K562 (cell line): ENCODE results near the gene ETNK2. TPM values are rescaled to one million over a fixed set of nuclear protein-coding genes. Genes with fewer than 3 reads are reported as not detected.

Source experiments
- ATF1 ChIP-seq, 2 experiments: fragments of 450-650 bp in 1 of 2; IDR thresholded peaks; 2 replicates each; pipeline ENCODE4 v1.6.1; 2016; ENCODE audit warnings: missing compliant biosample characterization in 1 of 2, missing genetic modification characterization in 1 of 2
- CHCHD3 ChIP-seq: fragments of 250-450 bp; sonication (Bioruptor Pico); IDR thresholded peaks from 2 replicates; pipeline ENCODE4 v2.1.2; 2022; ENCODE audit warnings: mild to moderate bottlenecking
- FOXK1 ChIP-seq: sonication (generic); formaldehyde crosslinking; IDR thresholded peaks from 2 replicates; pipeline ENCODE4 v1.8.0; 2022; ENCODE audit warnings: missing genetic modification reagents, mild to moderate bottlenecking, borderline replicate concordance
- HEY1 ChIP-seq: fragments of 250-450 bp; sonication (Bioruptor Pico); IDR thresholded peaks from 2 replicates; pipeline ENCODE4 v1.5.0; 2020; ENCODE audit warnings: mild to moderate bottlenecking, moderate library complexity, borderline replicate concordance
- NFIC ChIP-seq: fragments of 450-650 bp; IDR thresholded peaks from 2 replicates; pipeline ENCODE4 v1.6.1; 2017; ENCODE audit warnings: mild to moderate bottlenecking, inconsistent platforms
- POLR2AphosphoS5 ChIP-seq: IDR thresholded peaks from 2 replicates; pipeline ENCODE4 v1.6.1; 2011; ENCODE audit warnings: mild to moderate bottlenecking, low read depth, low read length, moderate library complexity; ENCODE audit not compliant: control insufficient read depth, insufficient read depth
- TEAD4 ChIP-seq, 2 experiments: sonication (generic) in 1 of 2; formaldehyde crosslinking in 1 of 2; IDR thresholded peaks; 2 replicates each; pipeline versions ENCODE4 v1.6.1 to v1.8.0; 2012 to 2022; ENCODE audit warnings: borderline replicate concordance in 1 of 2, inconsistent platforms in 1 of 2, low read length in 1 of 2, mild to moderate bottlenecking in 1 of 2, missing genetic modification reagents in 1 of 2
- ZNF263 ChIP-seq: sonication (generic); formaldehyde crosslinking; IDR thresholded peaks from 2 replicates; pipeline ENCODE4 v1.8.0; 2022; ENCODE audit warnings: mild to moderate bottlenecking, missing genetic modification reagents, borderline replicate concordance
- ZNF699 ChIP-seq: fragments of 250-450 bp; sonication (Bioruptor Pico); IDR thresholded peaks from 2 replicates; pipeline ENCODE4 v1.8.0; 2021; ENCODE audit warnings: mild to moderate bottlenecking, moderate library complexity; ENCODE audit not compliant: insufficient replicate concordance
- ZNF717 ChIP-seq: fragments of 250-450 bp; sonication (Bioruptor Pico); IDR thresholded peaks from 2 replicates; pipeline ENCODE4 v1.5.0; 2021
- ZNF766 ChIP-seq: fragments of 200-800 bp; sonication (Bioruptor generic); conservative IDR thresholded peaks from 2 replicates; pipeline ENCODE4 v1.6.1; 2016; ENCODE audit warnings: missing genetic modification characterization, missing compliant biosample characterization
- ZSCAN29 ChIP-seq: fragments of 450-650 bp; IDR thresholded peaks from 2 replicates; pipeline ENCODE4 v1.6.1; 2017
- polyA plus RNA-seq, 8 experiments: library from polyadenylated mRNA; depleted of rRNA in 4 of 8; stranded (reverse) in 5 of 8; unstranded in 3 of 8; fragments of >200 nt; fragmentation: Nextera tagmentation in 2 of 8; fragmentation: Illumina TruSeq in 1 of 8; extraction: Ambion mirVana in 2 of 8; extraction: Trizol in 1 of 8; gene quantifications; 2 replicates each; pipeline versions ENCODE4 v1.2.1 to v1.2.3, GENCODE V29; 2011 to 2014; ENCODE audit warnings: inconsistent platforms in 1 of 8, missing spikeins in 1 of 8
- total RNA-seq, 7 experiments: library from RNA; depleted of rRNA in 6 of 7; stranded (reverse); fragments of >200 nt in 6 of 7; fragmentation: Illumina TruSeq in 2 of 7; extraction: Trizol in 2 of 7; gene quantifications; 2 replicates each; pipeline versions ENCODE4 v1.2.1 to v1.2.3, GENCODE V29; 2011 to 2021; ENCODE audit warnings: low replicate concordance in 1 of 7
- TF ChIP-seq, protein P1 (sequence below): sonication (generic); formaldehyde crosslinking; IDR thresholded peaks from 2 replicates; pipeline ENCODE4 v1.8.1; 2023; ENCODE audit warnings: mild to moderate bottlenecking, missing genetic modification reagents
- TF ChIP-seq, protein P2 (sequence below), 2 experiments: IDR thresholded peaks; 2 replicates each; pipeline ENCODE4 v1.6.1; 2011; ENCODE audit warnings: borderline replicate concordance in 1 of 2, control low read depth in 1 of 2, low read depth in 1 of 2, low read length in 1 of 2, mild to moderate bottlenecking in 1 of 2, mixed read lengths in 1 of 2, moderate library complexity in 1 of 2; ENCODE audit not compliant: insufficient read depth in 1 of 2, insufficient read length in 1 of 2, poor library complexity in 1 of 2, severe bottlenecking in 1 of 2; ENCODE audit errors: extremely low read depth in 1 of 2
- TF ChIP-seq, protein P3 (sequence below): fragments of 450-650 bp; IDR thresholded peaks from 2 replicates; pipeline ENCODE4 v1.6.1; 2016; ENCODE audit warnings: low read depth, mild to moderate bottlenecking, moderate library complexity
- TF ChIP-seq, protein P4 (sequence below): fragments of 250-450 bp; sonication (Bioruptor Pico); IDR thresholded peaks from 2 replicates; pipeline ENCODE4 v1.4.0; 2020

ETNK2 gene
- total and polyA plus RNA-seq, 9 of the 15 experiments (the other 6 are each of a cell fraction or from before 2014, with no cell fraction given): 0.03 to 0.38 (median 0.13) TPM; not detected in 4

DNA sequence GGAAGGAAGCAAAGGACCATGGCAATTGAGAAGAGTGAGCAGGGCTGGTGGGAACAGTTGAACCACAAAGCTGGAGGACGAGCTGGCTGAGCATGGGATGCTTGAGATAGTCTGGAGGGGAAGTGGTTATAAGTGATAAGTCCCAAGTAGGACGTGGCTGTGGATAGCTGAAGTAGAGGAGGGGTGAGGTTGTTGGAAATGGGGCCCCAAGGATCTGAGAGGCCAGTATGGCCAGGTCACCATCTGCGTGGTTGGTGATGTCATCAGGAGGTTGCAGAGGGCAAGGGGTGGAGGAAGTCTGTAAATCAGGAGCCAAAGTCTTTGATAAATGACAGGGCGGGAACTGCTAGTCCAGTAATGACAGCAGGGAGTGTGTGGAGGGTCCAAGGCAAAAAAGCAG lies 25.3 kb upstream of the ETNK2 start (continued):
- TF ChIP-seq NFIC (peak; percentile 49), ZNF717 (CRISPR knock-in tag) (no peak), HEY1 (CRISPR knock-in tag) (0 out of 2 replicates have a peak, but pooled peaks have one; percentile 67), ZNF699 (CRISPR knock-in tag) (no peak), ZNF766 (CRISPR knock-in tag) (peak; percentile 92), FOXK1 (CRISPR knock-in tag) (0 out of 2 replicates have a peak, but pooled peaks have one; percentile 64), ATF1 (CRISPR knock-in tag; IDR thresholded peaks at IDR 0.05) (no peak), ATF1 (tag; IDR thresholded peaks at IDR 0.05) (peak; percentile 94), TEAD4 (IDR thresholded peaks at IDR 0.05; ENCODE audit: low read length) (peak; percentile 92), TEAD4 (CRISPR knock-in tag; IDR thresholded peaks at IDR 0.05; ENCODE audit: borderline replicate concordance) (no peak), ZSCAN29 (no peak), POLR2AphosphoS5 (0 out of 2 replicates have a peak, but pooled peaks have one; percentile 32), ZNF263 (CRISPR knock-in tag) (peak; percentile 68; the same call in 1 of the 2 replicates), CHCHD3 (CRISPR knock-in tag) (no peak)
- TF ChIP-seq, protein P1, sequence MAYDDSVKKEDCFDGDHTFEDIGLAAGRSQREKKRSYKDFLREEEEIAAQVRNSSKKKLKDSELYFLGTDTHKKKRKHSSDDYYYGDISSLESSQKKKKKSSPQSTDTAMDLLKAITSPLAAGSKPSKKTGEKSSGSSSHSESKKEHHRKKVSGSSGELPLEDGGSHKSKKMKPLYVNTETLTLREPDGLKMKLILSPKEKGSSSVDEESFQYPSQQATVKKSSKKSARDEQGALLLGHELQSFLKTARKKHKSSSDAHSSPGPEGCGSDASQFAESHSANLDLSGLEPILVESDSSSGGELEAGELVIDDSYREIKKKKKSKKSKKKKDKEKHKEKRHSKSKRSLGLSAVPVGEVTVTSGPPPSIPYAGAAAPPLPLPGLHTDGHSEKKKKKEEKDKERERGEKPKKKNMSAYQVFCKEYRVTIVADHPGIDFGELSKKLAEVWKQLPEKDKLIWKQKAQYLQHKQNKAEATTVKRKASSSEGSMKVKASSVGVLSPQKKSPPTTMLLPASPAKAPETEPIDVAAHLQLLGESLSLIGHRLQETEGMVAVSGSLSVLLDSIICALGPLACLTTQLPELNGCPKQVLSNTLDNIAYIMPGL (CRISPR knock-in tag): no peak
- TF ChIP-seq, protein P2, sequence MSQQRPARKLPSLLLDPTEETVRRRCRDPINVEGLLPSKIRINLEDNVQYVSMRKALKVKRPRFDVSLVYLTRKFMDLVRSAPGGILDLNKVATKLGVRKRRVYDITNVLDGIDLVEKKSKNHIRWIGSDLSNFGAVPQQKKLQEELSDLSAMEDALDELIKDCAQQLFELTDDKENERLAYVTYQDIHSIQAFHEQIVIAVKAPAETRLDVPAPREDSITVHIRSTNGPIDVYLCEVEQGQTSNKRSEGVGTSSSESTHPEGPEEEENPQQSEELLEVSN (IDR thresholded peaks at IDR 0.05; ENCODE audit: borderline replicate concordance in 1 of 2, extremely low read depth in 1 of 2, insufficient read depth in 1 of 2, insufficient read length in 1 of 2, low read depth in 1 of 2, low read length in 1 of 2, poor library complexity in 1 of 2, severe bottlenecking in 1 of 2): peak in 1 of 2 experiments; percentile 13
- TF ChIP-seq, protein P3, sequence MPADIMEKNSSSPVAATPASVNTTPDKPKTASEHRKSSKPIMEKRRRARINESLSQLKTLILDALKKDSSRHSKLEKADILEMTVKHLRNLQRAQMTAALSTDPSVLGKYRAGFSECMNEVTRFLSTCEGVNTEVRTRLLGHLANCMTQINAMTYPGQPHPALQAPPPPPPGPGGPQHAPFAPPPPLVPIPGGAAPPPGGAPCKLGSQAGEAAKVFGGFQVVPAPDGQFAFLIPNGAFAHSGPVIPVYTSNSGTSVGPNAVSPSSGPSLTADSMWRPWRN: 0 out of 2 replicates have a peak, but pooled peaks have one; percentile 67
- TF ChIP-seq, protein P4, sequence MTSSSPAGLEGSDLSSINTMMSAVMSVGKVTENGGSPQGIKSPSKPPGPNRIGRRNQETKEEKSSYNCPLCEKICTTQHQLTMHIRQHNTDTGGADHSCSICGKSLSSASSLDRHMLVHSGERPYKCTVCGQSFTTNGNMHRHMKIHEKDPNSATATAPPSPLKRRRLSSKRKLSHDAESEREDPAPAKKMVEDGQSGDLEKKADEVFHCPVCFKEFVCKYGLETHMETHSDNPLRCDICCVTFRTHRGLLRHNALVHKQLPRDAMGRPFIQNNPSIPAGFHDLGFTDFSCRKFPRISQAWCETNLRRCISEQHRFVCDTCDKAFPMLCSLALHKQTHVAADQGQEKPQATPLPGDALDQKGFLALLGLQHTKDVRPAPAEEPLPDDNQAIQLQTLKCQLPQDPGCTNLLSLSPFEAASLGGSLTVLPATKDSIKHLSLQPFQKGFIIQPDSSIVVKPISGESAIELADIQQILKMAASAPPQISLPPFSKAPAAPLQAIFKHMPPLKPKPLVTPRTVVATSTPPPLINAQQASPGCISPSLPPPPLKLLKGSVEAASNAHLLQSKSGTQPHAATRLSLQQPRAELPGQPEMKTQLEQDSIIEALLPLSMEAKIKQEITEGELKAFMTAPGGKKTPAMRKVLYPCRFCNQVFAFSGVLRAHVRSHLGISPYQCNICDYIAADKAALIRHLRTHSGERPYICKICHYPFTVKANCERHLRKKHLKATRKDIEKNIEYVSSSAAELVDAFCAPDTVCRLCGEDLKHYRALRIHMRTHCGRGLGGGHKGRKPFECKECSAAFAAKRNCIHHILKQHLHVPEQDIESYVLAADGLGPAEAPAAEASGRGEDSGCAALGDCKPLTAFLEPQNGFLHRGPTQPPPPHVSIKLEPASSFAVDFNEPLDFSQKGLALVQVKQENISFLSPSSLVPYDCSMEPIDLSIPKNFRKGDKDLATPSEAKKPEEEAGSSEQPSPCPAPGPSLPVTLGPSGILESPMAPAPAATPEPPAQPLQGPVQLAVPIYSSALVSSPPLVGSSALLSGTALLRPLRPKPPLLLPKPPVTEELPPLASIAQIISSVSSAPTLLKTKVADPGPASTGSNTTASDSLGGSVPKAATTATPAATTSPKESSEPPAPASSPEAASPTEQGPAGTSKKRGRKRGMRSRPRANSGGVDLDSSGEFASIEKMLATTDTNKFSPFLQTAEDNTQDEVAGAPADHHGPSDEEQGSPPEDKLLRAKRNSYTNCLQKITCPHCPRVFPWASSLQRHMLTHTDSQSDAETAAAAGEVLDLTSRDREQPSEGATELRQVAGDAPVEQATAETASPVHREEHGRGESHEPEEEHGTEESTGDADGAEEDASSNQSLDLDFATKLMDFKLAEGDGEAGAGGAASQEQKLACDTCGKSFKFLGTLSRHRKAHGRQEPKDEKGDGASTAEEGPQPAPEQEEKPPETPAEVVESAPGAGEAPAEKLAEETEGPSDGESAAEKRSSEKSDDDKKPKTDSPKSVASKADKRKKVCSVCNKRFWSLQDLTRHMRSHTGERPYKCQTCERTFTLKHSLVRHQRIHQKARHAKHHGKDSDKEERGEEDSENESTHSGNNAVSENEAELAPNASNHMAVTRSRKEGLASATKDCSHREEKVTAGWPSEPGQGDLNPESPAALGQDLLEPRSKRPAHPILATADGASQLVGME (CRISPR knock-in tag): 0 out of 2 replicates have a peak, but pooled peaks have one; percentile 71
